HepG2 (cell line): ENCODE data around the gene CMIP. TPM values are rescaled to one million over a fixed set of nuclear protein-coding genes. Genes with fewer than 3 reads are reported as not detected.

ENCODE experiments used
- AGO2 ChIP-seq: fragments of 200-400 bp; formaldehyde crosslinking; optimal IDR thresholded peaks from 2 replicates; pipeline ENCODE3; 2017; ENCODE audit warnings: mild to moderate bottlenecking, low read depth, low read length, moderate library complexity
- FOSL1 ChIP-seq: sonication (generic); formaldehyde crosslinking; IDR thresholded peaks from 2 replicates; pipeline ENCODE4 v1.9.0; 2021; ENCODE audit warnings: missing genetic modification reagents, borderline replicate concordance
- FOXC1 ChIP-seq: sonication (generic); formaldehyde crosslinking; IDR thresholded peaks from 2 replicates; pipeline ENCODE4 v1.8.0; 2022; ENCODE audit warnings: mild to moderate bottlenecking, missing genetic modification reagents, borderline replicate concordance
- IKZF5 ChIP-seq: IDR thresholded peaks from 2 replicates; pipeline ENCODE4 v1.6.1; 2018; ENCODE audit warnings: missing genetic modification reagents, mild to moderate bottlenecking, missing compliant biosample characterization
- PHF8 ChIP-seq: sonication (generic); formaldehyde crosslinking; IDR thresholded peaks from 2 replicates; pipeline ENCODE4 v1.5.0; 2020; ENCODE audit warnings: missing genetic modification reagents
- POGZ ChIP-seq: sonication (generic); formaldehyde crosslinking; IDR thresholded peaks from 2 replicates; pipeline ENCODE4 v1.4.0; 2020; ENCODE audit warnings: mild to moderate bottlenecking, missing genetic modification reagents
- RFXAP ChIP-seq: sonication (generic); formaldehyde crosslinking; IDR thresholded peaks from 2 replicates; pipeline ENCODE4 v1.4.0; 2020; ENCODE audit warnings: missing genetic modification reagents, borderline replicate concordance
- SIN3A ChIP-seq: IDR thresholded peaks from 2 replicates; pipeline ENCODE4 v1.6.1; 2011; ENCODE audit warnings: low read depth, mild to moderate bottlenecking, control low read depth, low read length, borderline replicate concordance
- SP2 ChIP-seq: sonication (generic); formaldehyde crosslinking; IDR thresholded peaks from 2 replicates; pipeline ENCODE4 v1.5.1; 2020; ENCODE audit warnings: mild to moderate bottlenecking, missing genetic modification reagents
- THAP9 ChIP-seq: sonication (generic); formaldehyde crosslinking; IDR thresholded peaks from 2 replicates; pipeline ENCODE4; 2020; ENCODE audit warnings: missing genetic modification reagents, mild to moderate bottlenecking, borderline replicate concordance
- ZBTB3 ChIP-seq: sonication (generic); formaldehyde crosslinking; IDR thresholded peaks from 2 replicates; pipeline ENCODE4 v1.4.0; 2020; ENCODE audit warnings: low read depth, mild to moderate bottlenecking, moderate library complexity, missing genetic modification reagents, borderline replicate concordance
- ZBTB43 ChIP-seq: sonication (generic); formaldehyde crosslinking; conservative IDR thresholded peaks from 2 replicates; pipeline ENCODE4 v1.4.0; 2020; ENCODE audit warnings: missing genetic modification reagents
- ZFP90 ChIP-seq: sonication (generic); formaldehyde crosslinking; IDR thresholded peaks from 2 replicates; pipeline ENCODE4 v1.8.0; 2022; ENCODE audit warnings: missing genetic modification reagents, mild to moderate bottlenecking, inconsistent platforms, borderline replicate concordance
- ZNF251 ChIP-seq: sonication (generic); formaldehyde crosslinking; IDR thresholded peaks from 2 replicates; pipeline ENCODE4 v1.9.0; 2021; ENCODE audit warnings: mild to moderate bottlenecking, missing genetic modification reagents
- ZNF33A ChIP-seq: sonication (generic); formaldehyde crosslinking; IDR thresholded peaks from 2 replicates; pipeline ENCODE4 v1.5.1; 2020; ENCODE audit warnings: missing genetic modification reagents, mild to moderate bottlenecking, moderate library complexity, borderline replicate concordance
- ZNF496 ChIP-seq: sonication (generic); formaldehyde crosslinking; IDR thresholded peaks from 2 replicates; pipeline ENCODE4 v1.8.1; 2023; ENCODE audit warnings: mild to moderate bottlenecking, moderate library complexity, missing genetic modification reagents; ENCODE audit not compliant: insufficient replicate concordance
- ZNF7 ChIP-seq: IDR thresholded peaks from 2 replicates; pipeline ENCODE4 v1.6.1; 2016; ENCODE audit warnings: missing biosample characterization, missing genetic modification reagents
- ZNF772 ChIP-seq: sonication (generic); formaldehyde crosslinking; IDR thresholded peaks from 2 replicates; pipeline ENCODE4 v1.5.0; 2020; ENCODE audit warnings: mild to moderate bottlenecking, missing genetic modification reagents
- ZNF800 ChIP-seq: sonication (generic); formaldehyde crosslinking; IDR thresholded peaks from 2 replicates; pipeline ENCODE4 v1.4.0; 2020; ENCODE audit warnings: missing genetic modification reagents
- ZNF839 ChIP-seq: sonication (generic); formaldehyde crosslinking; IDR thresholded peaks from 2 replicates; pipeline ENCODE4 v1.4.0; 2020; ENCODE audit warnings: missing genetic modification reagents, mild to moderate bottlenecking, borderline replicate concordance
- polyA plus RNA-seq, 8 experiments: library from polyadenylated mRNA; depleted of rRNA in 3 of 8; stranded (reverse) in 7 of 8; unstranded in 1 of 8; fragments of >200 nt; fragmentation: Illumina TruSeq in 4 of 8; extraction: Trizol in 4 of 8; gene quantifications; 2 replicates each; pipeline versions ENCODE4 v1.2.1 to v1.2.3, GENCODE V29; 2011 to 2016; ENCODE audit warnings: low read depth in 4 of 8, missing spikeins in 1 of 8, mixed read lengths in 1 of 8; ENCODE audit not compliant: insufficient read depth in 1 of 8
- total RNA-seq, 5 experiments: library from RNA; depleted of rRNA; stranded (reverse); fragments of >200 nt; fragmentation: Illumina TruSeq; extraction: Trizol; gene quantifications; 2 replicates each; pipeline ENCODE4 v1.2.3, GENCODE V29; 2016; ENCODE audit warnings: low read depth in 1 of 5

CMIP gene
- total and polyA plus RNA-seq, 2 of the 13 experiments (the other 11 are each of a cell fraction or from before 2014, with no cell fraction given) = 10.9 to 18.1 TPM

GRCh38 chr16:81445143-81445961 lies 744 bp downstream of the CMIP start (continued):
- TF ChIP-seq POGZ (no peak), ZNF496 (CRISPR knock-in tag) (no peak), AGO2 (peak; percentile 61), ZNF251 (CRISPR knock-in tag) (no peak), ZNF772 (CRISPR knock-in tag) (peak; percentile 30; the same call in 1 of the 2 replicates), ZBTB3 (no peak), SIN3A (peak; percentile 60; the same call in 1 of the 2 replicates), ZNF839 (CRISPR knock-in tag) (0 out of 2 replicates have a peak, but pooled peaks have one; percentile 37), FOXC1 (CRISPR knock-in tag) (no peak), IKZF5 (CRISPR knock-in tag) (0 out of 2 replicates have a peak, but pooled peaks have one; percentile 15), ZBTB43 (CRISPR knock-in tag) (no peak), ZNF7 (CRISPR knock-in tag) (no peak), SP2 (CRISPR knock-in tag) (no peak), PHF8 (CRISPR knock-in tag) (peak; percentile 36; the same call in 1 of the 2 replicates), RFXAP (CRISPR knock-in tag) (no peak), FOSL1 (CRISPR knock-in tag) (no peak), ZFP90 (CRISPR knock-in tag) (no peak), ZNF800 (CRISPR knock-in tag) (no peak), ZNF33A (CRISPR knock-in tag) (peak; percentile 39; the same call in 1 of the 2 replicates), THAP9 (CRISPR knock-in tag) (no peak)
